WTC11 (cell line): Measurements from ENCODE around the gene RPA3.

Experiments
- ATF3 ChIP-seq: sonication (generic); formaldehyde crosslinking; conservative IDR thresholded peaks from 2 replicates; pipeline ENCODE4 v1.8.1; 2022; ENCODE audit warnings: mild to moderate bottlenecking, missing genetic modification reagents
- CTCF ChIP-seq: fragments of 200-600 bp; IDR thresholded peaks from 2 replicates; pipeline ENCODE4 v1.8.0; 2022; ENCODE audit warnings: antibody characterized with exemption
- HMGXB4 ChIP-seq: sonication (generic); formaldehyde crosslinking; IDR thresholded peaks from 2 replicates; pipeline ENCODE4 v1.8.1; 2023; ENCODE audit warnings: mild to moderate bottlenecking, moderate library complexity, missing genetic modification reagents
- NR2C2 ChIP-seq: sonication (generic); formaldehyde crosslinking; IDR thresholded peaks from 2 replicates; pipeline ENCODE4 v1.8.0; 2022; ENCODE audit warnings: mild to moderate bottlenecking, missing genetic modification reagents

- TF ChIP-seq NR2C2 (no peak), HMGXB4 (CRISPR knock-in tag) (no peak), ATF3 (CRISPR knock-in tag) (no peak), CTCF (no peak)
These were observed 13.3 kb upstream of the RPA3 start for GRCh38 chr7:7731732-7732131.
